ENCODE data around the gene BAG5.

Gene BAG5

DNA sequence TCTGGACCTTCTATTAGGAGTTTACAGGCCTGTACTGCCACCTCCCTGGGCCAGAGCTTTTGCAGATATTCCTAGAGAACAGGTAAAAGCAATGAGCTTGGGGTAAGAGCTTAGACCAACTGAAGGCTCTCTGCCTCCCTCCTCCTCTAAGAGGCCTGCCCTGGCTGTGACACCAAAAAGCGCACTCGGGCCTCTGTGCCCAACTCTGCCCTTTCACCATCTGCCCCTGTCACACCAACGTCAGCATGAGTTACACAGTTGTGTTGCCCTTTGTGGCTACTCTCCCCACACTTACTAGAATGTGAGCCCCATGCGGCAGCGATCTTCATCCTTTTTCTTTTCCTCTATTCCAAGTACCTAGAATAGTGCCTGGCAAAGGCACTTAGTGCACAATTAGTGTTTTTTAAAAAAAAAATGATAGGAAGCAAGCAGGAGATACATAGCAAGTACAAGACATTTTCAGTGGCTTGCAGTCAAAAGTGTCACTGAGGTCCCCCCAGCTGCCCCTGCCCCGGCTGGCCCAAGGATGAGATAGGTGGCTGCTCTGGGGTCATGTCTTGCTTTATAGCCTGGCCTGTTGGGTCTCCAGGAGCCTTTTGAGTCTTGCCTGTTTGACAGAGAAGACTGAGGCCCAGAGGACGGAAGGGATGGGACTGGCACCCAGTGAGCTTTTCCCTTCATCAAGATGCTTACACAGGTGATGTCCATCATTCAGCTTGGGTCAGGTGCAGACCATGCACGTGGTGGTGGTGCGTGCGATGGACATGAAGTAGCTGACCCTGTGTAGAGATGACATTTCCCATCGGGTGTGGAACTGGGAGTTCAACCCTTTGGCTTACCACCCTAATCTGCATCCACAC lies 52.4 kb downstream of the BAG5 start:
- no peak for DNase-seq (ENCODE audit: low read depth in 2 of 2)

- no peak for DNase-seq (ENCODE audit: low read depth in 2 of 2)
Measured at GRCh38 chr14:103508521-103509329, 53.7 kb downstream of the BAG5 start.

- DNase-seq (ENCODE audit: low read depth in 2 of 2) = no peak
Measured at GRCh38 chr14:103507751-103508150, 54.7 kb downstream of the BAG5 start.
